Activated CD4-positive, alpha-beta T cell treated with anti-CD3 and anti-CD28 coated beads, Interleukin-2, amount 10 ng/mL, durations not matched to agents 24 days and 14 days (primary cell): ENCODE measurements around the gene SCGB2B2. TPM values are rescaled to one million over a fixed set of nuclear protein-coding genes. Genes with fewer than 3 reads are reported as not detected.

Source experiments
- DNase-seq: peaks from one replicate; pipeline ENCODE4 v3.0.0; 2022
- H3K27ac Mint-ChIP-seq: one replicate; pipeline ENCODE4 v1.8.0; 2022; ENCODE audit warnings: mild to moderate bottlenecking, mixed read lengths
- H3K27me3 Mint-ChIP-seq: one replicate; pipeline ENCODE4 v1.8.0; 2022; ENCODE audit warnings: mixed read lengths
- H3K36me3 Mint-ChIP-seq: one replicate; pipeline ENCODE4 v1.8.0; 2022; ENCODE audit warnings: low read depth, mild to moderate bottlenecking, mixed read lengths
- H3K4me1 Mint-ChIP-seq: one replicate; pipeline ENCODE4 v1.8.0; 2021; ENCODE audit warnings: mixed read lengths
- H3K4me3 Mint-ChIP-seq: one replicate; pipeline ENCODE4 v1.8.0; 2022; ENCODE audit warnings: mild to moderate bottlenecking, moderate library complexity, mixed read lengths
- H3K9me3 Mint-ChIP-seq: one replicate; pipeline ENCODE4 v1.8.0; 2021; ENCODE audit warnings: mixed read lengths
- intact Hi-C: fragments of 100-400 bp; cut with micrococcal nuclease; formaldehyde crosslinking; loops from one replicate; pipeline ENCODE4 v1.15.1; 2023
- total RNA-seq: library from RNA; stranded (reverse); gene quantifications from 2 replicates; pipeline ENCODE4 v1.2.3, GENCODE V29; 2022

Gene SCGB2B2
- total RNA-seq, 1 donor from 2014 or later = 0.40 TPM

DNA sequence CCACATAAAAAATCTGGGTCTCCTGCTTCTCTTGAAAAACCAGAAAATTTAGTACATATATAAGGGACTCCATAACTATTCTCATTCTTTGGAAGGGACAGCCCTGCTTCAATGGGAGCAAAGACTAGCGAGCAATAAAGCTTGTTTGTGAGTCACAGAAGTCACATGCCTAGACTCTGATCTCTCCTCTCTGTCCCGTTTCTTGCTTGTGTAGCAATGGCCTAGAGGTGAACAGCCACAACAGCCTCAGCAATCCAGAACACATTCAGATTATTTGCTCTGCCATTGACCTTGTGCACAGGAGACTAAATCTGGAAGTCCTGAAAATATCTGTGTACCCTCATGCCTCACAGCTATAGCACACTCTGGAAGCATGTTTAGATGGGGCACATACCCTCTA, 43.2 kb downstream of the SCGB2B2 start:
- Mint-ChIP-seq H3K4me3 (no peak overlapping the region), H3K27ac (no peak overlapping the region), H3K4me1 (no peaks in the 10 kb centered on the region), H3K36me3 (no peaks in the 10 kb centered on the region), H3K9me3 (peaks cover 8% of the 10 kb centered on the region), H3K27me3 (no peaks in the 10 kb centered on the region)
- intact Hi-C loops = no loop called here
- DNase-seq = no peak

Other genes starting within 250 kb of the SCGB2B2 start
- gene UBA2, start 248.8 kb downstream of the SCGB2B2 start, total RNA-seq = 186 and 190 TPM in 2 replicates
- gene WTIP, start 195.4 kb downstream of the SCGB2B2 start, total RNA-seq = 0.47 and 1.0 TPM in 2 replicates
- gene ZNF302, start 519 bp upstream of the SCGB2B2 start, total RNA-seq = 14.4 and 15.2 TPM in 2 replicates
- 3.9 and 4.4 TPM in 2 replicates for gene ZNF181, start 57.1 kb upstream of the SCGB2B2 start, total RNA-seq
- gene ZNF599, start 96.1 kb upstream of the SCGB2B2 start, total RNA-seq = 2.2 and 2.4 TPM in 2 replicates
- 3.6 and 4.4 TPM in 2 replicates for gene ZNF30, start 249.7 kb upstream of the SCGB2B2 start, total RNA-seq